CD4-positive, alpha-beta T cell treated with Interleukin-15 for 1 hour (primary cell): Measurements from ENCODE around the gene RASSF5.

ENCODE experiments used
- DNase-seq: peaks from one replicate; pipeline ENCODE4 v3.0.0-alpha.2; 2020

Gene RASSF5, protein sequence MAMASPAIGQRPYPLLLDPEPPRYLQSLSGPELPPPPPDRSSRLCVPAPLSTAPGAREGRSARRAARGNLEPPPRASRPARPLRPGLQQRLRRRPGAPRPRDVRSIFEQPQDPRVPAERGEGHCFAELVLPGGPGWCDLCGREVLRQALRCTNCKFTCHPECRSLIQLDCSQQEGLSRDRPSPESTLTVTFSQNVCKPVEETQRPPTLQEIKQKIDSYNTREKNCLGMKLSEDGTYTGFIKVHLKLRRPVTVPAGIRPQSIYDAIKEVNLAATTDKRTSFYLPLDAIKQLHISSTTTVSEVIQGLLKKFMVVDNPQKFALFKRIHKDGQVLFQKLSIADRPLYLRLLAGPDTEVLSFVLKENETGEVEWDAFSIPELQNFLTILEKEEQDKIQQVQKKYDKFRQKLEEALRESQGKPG

DNA sequence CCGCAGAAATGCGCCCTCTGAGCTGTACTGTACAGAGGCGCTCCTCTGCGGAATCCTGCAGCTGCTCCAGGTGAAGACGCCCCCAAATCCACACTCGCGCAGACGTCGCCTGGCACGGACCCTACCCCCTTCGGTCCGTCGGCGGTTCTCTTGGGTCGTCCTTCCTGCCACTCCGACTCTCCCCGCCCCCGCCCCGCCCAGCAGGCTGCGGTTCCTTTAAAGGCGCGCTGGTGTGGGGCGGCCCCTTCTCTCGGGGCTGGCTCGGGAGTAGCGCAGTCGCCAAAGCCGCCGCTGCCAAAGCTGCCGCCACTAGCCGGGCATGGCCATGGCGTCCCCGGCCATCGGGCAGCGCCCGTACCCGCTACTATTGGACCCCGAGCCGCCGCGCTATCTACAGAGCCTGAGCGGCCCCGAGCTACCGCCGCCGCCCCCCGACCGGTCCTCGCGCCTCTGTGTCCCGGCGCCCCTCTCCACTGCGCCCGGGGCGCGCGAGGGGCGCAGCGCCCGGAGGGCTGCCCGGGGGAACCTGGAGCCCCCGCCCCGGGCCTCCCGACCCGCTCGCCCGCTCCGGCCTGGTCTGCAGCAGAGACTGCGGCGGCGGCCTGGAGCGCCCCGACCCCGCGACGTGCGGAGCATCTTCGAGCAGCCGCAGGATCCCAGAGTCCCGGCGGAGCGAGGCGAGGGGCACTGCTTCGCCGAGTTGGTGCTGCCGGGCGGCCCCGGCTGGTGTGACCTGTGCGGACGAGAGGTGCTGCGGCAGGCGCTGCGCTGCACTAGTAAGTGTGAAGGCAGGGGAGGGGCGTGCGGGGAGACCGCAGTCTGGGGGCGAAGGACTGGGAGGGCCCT lies at the start of gene RASSF5:
Gene RASSF5 (plus strand): TSS at position 248 of the 846 bp plus-strand sequence. CDS start 72 bp downstream, at position 320.
- DNase-seq, result peak; percentile 82

DNA sequence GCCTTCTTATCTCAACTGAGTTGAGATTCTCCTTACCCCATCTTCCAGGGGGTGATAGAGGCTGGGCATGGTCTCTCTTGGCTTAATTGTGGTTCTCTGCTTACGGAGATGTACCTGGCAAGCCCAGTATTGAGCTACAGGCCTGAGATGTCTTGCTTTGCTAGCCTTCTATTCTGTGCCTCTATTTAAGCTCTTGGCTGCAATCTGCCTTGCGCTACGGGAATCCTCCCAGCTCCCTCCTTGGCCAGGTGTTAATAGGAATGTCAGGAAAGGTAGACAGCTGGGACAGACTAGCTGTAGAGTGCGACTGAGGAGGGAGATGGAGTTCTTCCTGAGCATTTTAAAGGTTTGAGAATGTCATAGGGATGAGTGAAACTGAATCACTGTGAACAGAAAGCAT lies 47.6 kb upstream of the RASSF5 start:
- DNase-seq, result no peak

DNA sequence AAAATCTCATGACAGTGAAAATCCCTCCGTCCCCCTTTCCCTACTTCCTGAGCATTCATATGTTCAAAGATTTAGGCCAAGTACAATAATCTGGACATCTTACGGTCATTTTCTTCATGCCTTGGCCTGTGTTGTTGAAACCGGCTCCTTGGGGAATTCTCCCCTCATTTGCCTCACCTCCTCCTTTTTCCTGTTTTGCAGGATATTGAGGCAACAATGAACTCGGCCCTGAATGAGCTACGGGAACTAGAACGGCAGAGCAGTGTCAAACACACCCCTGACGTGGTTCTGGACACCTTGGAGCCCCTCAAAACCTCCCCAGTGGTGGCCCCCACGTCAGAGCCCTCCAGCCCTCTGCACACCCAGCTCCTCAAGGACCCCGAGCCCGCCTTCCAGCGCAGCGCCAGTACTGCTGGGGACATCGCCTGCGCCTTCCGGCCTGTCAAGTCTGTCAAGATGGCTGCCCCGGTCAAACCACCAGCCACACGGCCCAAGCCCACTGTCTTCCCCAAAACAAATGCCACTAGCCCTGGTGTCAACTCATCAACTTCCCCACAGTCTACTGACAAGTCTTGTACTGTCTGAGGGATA lies 46.4 kb upstream of the RASSF5 start:
- no peak for DNase-seq

DNA sequence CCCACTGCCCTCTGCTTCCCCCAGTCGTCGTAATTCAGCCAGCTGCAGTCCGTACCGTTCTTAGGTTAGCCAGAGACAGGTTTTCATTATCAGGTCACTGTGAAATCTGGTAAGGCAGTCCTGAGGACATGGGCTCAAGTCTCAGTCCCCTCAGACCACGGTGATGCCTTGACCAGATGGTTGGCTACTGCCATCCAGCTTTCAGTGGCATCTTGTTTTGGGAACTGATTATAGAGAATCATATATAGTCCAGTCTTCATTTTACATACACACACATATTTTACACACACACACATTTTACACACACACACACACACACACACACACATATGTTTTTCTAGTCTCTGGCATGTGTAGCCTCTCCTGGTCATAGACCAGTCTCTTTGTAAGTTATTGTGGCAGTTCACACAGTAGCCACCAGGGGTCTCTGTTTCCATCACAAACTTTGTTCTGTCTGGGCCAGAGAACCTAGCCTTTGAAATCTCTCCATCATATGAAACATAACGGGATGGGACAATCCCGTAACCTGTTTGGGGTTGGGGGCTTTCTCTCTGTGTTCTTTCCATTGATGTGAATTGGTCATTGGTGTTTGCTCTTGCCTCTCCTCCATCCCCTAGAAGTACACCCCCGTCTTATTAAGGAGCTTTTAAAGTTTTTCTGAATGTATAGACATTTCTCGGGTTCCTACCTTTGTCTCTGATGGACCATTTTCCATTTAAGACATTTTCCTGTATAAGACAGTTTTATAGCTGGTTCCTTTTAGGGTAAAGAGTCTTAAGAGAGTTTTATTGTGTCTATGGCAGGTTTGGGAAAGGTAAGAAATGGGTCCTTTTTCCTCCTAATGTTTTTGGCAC lies 45.5 kb upstream of the RASSF5 start:
- DNase-seq, result peak; percentile 64

DNA sequence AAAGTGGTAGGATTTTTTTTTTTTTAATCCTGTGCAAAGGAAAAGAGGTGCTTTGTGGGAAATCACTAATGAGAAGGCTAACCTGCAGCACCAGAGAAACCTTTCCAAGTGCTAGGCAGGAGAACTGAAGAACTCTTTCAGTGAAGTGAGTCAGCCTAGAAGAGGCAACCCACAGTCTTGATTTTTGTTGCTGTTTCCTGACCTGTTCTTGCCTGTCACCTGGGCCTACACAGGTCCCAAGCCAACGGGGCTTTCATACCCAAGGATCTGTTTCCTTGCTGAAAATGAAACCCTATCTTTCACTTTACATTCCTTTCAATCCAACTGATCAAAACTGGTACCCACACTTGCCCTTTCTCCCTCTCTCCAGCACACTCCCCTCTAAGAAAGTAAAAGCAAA lies 44.2 kb upstream of the RASSF5 start:
- no peak for DNase-seq

DNA sequence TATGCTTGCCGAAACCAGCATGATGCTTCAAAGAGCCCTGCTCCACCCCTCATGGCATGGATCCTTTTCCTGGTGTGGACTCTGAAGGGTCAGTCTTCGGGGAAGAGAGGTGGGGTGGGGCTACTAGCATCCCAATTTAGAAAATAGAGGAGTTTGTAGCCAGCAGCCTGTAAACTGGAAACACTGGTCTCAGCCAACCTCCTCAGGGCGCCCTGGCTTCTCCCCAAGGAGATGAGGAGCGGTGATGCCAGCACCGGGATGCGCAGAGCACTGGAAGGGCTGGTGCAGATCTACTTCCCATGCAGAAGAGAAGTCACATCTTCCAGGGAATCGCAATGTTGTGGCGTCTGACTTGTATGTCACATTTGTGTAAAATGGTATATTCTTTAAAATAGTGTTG lies 43.4 kb upstream of the RASSF5 start:
- no peak for DNase-seq

DNA sequence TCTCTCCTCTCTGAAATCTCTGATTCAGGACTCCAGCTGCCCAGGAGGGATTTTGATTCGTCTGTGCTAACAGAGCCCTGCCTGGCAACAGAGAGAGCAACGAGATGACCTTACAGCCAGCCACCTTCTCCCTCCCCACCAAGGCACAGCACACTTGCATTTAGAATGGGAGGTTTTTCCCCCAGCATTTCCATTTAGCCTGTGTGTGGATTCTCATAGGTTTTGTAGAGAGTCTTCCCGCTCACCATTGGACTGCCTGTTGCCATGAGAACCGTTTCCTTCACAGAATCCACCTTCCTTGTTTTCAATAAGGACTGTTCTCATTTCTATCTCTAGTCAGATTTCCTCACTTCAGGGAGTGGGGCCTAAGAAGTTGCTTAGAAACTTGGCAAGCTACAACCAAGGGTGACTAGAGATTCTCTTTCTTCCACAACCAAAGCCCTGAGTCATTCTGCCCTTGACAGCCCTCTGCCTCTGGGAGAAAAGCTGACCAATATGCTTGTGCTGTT lies 42.8 kb upstream of the RASSF5 start:
- peak; percentile 43 for DNase-seq

DNA sequence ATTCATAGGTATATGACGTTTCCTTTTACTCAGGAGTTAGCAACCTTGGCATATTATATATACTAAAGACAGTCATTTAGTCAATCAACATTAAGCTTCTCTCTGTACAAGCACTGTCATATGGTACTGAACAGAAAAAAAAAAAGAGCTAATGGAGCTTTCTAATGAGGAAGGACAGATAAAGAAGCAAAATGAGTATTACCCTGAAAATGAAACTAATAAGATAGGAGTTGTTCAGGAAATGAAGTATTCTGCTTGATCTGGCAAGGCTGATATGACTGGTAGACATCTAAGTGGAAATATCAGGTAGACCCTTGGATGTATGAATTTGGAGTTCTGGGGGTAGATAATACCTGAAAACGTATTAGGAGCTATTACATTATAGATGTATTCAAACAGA lies 41.4 kb upstream of the RASSF5 start:
- DNase-seq, result no peak

DNA sequence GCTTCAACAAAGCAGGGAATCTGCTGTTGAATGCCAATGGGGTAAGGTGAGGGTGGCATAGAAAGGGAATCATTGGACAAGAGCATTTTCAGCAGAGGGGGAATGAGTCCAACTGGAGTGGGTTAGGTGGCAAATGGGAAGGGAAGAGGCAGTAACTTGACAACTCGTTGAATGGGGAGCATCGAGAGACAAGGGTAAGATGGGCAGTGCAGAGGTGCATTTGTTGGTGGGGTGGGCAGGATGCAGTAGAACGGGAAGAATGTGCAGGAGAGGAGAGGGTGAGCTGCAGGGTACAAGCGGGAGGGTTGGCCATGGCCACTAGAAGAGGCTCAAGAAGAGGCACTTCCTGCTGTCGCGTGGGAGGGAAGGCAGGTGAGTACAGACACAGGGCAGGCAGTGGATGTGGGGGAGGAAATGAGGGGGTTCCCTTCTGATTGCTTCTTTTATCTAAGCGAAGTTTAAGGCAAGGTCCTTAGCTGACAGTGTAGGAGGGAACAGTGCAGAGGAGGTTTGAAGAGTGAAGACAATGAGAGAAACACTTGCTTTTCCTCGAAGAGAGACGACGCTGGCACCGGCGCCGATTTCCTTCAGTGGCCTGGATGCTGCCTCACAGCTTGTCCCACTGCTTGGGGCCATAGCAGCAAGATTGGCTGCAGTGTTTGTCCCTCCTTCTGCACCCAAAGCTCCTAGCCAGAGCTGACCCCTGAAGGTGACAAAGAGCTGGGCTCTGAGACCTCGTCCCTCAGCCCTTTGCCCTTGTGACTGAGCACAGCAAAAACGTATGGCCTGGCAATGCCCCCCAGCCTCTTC lies 40.3 kb upstream of the RASSF5 start:
- no peak for DNase-seq

DNA sequence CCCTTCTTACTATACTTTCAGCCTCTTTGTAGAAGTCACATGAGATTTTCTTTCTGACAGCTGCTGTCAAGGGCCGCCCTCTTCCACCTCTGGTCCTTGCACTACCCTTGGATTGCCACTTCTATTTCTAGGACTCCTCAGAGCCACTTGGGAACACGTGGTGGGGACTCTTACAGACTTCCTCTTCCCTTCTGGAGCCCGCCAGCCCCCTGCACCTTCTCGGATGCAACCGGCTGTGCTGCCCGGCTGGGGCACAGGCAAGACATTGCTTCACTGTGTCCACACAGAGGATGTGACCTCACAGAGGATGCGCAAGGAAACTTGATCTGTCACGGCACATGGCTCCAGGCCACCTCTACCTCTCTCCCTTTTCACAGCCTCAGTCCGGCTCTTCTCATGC lies 39.4 kb upstream of the RASSF5 start:
- DNase-seq, result peak; percentile 84

DNA sequence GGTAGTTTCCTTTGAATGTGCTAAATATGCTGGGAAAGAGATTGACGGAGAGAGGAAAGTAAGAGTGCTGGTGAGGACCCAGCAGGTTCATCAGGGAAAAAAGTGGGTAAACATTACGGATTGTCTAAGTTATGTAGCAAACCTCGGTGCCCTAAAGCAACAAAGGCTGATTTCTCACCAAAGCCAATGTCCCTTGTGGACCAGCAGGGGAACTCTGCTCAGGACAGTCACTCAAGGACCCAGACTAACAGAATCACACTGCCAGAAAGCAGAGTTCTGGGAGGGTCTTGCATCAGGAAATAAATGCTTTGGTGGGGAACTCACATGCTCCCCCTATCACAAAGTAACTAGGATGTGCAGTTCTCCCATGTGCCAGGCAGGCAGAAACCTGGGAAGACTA lies 38.8 kb upstream of the RASSF5 start:
- DNase-seq, result no peak

DNA sequence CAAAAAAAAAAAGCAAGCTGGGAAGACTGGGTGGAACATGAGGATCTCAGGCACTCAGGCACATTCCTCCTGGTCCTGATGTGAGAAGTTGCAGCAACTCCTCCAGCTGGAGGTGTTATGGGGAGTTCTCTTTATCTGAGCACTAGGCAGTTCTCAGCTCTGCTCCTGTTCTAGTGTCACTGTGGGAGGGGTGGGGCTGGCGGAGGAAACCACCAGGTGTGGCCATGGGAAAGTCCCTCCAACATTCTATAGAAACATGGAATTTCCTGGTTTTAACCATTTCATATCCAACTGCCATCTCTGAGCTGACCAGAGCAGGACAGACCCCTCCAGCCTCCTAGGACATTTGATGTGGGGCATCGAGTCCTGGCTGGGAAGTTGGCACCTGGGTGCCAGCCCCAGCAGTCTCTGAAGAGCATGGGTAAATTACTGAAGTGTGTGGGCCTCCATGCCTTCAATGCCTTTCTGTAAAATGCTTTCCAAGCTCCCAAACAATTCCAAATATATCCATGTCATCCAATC lies 37.9 kb upstream of the RASSF5 start:
- no peak for DNase-seq

DNA sequence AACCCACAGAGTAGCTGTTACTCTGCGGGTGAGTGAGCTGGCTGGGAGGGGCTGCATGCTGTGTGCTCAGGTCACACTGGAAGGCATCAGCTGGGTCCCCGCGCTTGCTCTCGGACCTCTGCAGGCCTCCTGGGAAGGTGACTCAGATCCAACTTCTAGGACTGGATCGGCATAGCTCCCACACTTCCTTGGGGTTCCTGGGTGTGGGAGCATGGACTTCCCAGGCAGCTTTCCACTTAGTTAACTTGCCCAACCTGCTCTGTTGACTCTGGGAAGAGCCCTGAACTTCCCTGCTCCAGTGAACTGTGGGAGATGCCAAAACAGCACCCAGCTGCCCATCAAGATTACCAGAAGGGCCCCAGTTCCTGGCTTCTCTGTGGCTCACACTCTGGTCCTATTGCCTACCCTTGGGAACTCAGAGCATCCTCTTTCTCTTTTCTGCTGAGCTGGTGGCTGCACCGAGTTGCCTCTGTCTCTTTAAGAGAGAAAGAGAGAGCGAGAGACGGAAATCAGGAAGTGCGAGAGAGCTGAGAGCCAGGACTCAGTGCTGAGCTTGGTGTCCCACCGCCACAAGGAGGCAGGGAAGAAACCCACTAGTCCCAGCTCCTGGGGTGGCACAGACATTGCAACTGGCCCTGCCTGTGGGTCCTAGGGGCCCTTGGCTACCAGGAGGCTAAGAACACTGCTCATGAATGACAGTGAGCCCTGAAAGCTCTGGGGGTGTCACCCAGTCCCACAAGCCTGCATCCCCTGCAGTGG lies 37.2 kb upstream of the RASSF5 start, which contains the start of gene IKBKE:
Gene IKBKE (plus strand): TSS at position 544 of the 759 bp plus-strand sequence. CDS start 2,752 bp downstream, outside the sequence.
- peak; percentile 63 for DNase-seq

DNA sequence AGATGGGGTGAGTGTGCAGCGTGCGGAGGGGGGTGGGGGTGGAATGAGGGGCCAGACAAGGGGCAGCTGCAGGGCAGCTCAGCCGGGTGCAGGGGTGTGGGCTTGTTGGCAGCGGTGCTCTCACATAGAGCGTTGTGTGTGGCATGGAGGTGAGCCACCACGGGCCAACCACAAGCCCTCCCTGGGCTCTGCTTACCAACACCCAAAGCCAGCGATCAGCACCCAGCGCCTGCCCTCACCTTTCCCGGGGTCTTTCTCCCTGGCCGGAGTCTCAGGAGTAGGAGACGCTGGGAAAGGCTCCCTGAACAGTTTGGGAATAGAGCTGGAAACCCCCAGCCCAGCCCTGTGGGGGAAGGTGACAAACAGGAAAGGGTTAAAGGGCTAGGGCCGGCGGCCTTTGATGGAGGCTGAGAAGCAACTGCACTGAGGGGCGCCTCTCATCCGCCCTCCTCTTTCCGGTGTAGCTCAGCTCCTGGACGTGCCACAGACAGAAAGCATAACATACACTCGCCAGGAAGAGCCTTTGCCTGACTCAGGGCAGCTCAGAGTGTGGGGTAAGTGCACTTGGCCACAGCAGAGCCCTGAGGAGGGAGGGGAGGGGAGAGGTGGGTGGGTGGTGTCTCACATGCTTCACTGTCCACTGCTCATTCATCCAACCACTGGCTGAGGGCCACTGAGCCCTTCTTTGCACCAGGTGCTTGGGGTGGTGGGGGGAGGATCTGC lies 36.5 kb upstream of the RASSF5 start:
- peak; percentile 43 for DNase-seq

DNA sequence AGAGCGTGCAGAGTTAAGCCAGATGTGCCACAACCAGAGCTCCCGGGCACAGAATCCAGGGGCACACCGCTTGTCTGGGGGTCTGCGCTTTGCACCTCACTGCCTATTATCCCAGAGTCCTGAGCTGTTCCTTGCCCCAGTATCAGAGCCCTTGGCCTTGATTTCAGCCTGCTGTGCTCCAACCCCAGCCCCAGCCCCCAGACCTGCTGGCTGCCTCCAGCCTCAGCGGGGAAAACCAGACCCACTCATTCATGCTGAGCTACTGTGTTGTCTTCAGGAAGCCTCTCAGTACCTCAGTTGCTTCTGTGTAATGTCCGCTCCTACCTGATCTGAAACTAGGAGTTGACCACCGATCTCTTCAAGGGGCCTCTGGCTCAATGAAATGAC lies 35.9 kb upstream of the RASSF5 start:
- DNase-seq, result no peak

DNA sequence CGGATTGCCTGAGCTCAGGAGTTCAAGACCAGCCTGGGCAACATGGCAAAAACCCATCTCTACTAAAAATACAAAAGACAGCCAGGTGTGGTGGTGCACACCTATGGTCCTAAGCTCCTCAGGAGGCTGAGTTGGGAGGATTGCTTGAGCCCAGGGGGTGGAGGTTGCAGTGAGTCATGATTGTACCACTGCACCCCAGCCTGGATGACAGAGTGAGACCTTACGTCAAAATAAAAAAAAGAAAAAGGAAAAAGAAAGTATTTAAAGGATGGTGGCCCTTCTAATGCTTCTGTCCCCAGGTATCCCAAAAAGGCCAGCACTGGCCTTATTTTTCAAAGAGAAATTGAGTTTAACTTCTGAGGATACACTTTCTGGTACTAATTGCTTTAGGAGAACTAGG lies 35.3 kb upstream of the RASSF5 start:
- no peak for DNase-seq

DNA sequence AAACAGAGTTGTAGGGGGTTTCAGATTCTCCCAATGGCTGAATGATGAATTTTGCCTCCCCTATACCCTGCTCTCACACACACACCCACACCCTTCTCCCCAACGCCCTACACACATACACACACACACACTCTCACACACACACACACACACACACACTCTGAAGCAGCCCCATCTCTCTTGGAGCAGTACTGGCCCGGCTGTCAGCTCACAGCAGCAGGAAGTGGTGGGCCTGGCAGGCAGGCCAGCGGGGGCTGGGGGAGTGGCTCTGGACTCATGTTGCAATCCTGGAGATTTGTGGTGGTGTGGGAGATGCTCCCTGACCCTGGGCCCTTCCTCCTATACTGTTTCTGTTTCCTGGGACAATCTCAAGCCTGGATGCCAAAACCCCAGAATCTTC lies 34.9 kb upstream of the RASSF5 start:
- peak; percentile 74 for DNase-seq

DNA sequence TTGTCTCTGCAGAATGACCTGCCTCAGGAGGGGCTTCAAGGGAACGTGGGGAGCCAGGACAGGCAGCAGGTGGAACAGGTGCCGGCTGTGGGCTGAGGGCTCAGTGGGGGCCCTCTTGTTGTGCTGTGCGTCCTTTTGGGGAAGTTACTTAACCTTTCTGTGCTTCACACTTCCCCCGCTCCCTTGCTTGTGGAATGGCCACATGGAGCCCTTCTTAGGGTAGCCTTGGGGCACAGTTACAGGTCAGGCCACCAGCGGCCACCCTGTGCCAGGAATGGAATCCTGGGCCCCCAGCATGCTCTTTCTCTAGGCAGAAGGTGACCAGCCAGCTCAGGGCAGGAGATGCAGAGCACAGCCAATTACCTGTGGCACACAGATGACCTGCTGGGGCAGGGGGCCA lies 34.4 kb upstream of the RASSF5 start:
- no peak for DNase-seq

DNA sequence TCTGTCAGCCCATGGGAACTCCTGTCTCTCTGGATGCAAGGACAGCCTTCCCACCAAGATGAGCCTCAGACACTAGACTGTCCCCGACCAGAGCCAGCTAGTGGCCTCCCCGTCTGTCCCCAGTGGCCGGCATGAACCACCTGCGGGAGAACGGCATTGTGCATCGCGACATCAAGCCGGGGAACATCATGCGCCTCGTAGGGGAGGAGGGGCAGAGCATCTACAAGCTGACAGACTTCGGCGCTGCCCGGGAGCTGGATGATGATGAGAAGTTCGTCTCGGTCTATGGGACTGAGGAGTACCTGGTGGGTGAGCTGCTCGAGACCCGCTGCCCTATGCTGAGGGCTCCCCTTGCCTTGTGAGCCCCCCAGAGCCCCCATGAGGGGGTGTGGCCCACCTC lies 31.3 kb upstream of the RASSF5 start:
- no peak for DNase-seq

DNA sequence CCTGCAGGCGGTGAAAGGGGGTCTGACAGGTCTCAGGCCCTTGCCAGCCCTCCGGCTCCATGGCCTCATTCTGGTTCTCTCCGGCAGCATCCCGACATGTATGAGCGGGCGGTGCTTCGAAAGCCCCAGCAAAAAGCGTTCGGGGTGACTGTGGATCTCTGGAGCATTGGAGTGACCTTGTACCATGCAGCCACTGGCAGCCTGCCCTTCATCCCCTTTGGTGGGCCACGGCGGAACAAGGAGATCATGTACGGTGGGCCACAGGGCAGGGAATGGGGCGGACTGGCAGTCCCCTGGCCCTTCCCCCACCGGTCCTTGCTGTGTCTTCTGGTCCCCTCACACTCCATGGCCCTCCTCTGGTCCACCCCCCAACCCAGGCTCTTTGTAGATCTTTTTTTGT lies 30.7 kb upstream of the RASSF5 start:
- DNase-seq, result no peak
